ENCODE measurements around the gene RPS15A. TPM values are rescaled to one million over a fixed set of nuclear protein-coding genes. Genes with fewer than 3 reads are reported as not detected.

Gene RPS15A
- total and polyA plus RNA-seq, 2 of the 8 experiments (the other 6 are each of a cell fraction or from before 2014, with no cell fraction given), result 1,784 to 5,666 TPM

DNA sequence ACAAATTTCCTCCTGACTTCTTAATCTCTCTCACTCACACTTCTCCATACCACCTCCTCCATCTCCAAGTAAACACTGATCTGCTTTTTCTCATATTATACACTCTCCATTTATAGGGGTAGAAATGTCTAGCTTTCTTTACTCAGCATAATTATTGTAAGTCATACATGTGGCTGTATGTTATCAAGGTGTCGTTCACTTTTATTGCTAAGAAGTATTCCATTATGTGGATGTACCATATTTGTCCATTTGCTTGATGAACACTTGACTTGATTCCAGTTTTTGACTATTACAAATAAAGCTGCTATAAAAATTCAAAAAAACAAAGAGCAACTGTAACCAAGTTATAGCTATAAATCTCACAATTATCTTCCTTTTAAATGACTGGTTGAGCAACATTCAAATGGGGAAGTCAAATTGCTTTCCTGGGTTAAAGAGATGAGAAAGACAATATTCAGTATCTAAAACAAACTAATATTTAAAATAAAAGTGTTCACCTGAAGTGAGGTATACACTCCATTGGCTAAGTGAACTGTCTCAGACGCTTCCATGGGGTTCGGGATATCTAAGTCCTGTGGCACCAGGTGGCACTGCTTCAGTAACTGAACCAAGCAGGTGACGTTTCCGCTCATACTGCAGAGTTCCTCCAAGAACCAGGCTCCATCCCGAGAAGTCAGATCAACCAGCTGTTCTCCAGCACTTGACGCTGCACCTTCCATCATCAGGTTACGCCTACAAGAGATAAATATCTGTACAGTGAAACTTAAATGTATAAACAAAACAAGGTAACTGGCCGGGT is 43.8 kb upstream of the RPS15A start:
- H3K4me2 ChIP-seq (ENCODE audit: insufficient read depth in 1 of 2, low read depth in 2 of 2, low read length in 2 of 2), result no peak overlapping the region
- H3K4me1 ChIP-seq (replicated peaks in 1 of 4; ENCODE audit: control insufficient read depth in 3 of 4, insufficient read depth in 4 of 4, low read length in 3 of 4), result no peaks in the 10 kb centered on the region
- POLR2A ChIA-PET (ENCODE audit: partially characterized antibody), result interaction anchor here (1.1 to 3.9 kb wide), 2 partner anchors 32 to 52 kb away, joined by 3 to 20 read pairs; partner anchors contain the start of gene ARL6IP1
- no peak overlapping the region for H4K8ac ChIP-seq (ENCODE audit: extremely low read depth, insufficient read depth, low read length)
- FAIRE-seq, result no peak
- no peak overlapping the region for H4K91ac ChIP-seq (replicated peaks; ENCODE audit: insufficient read length, low read length)
- 91% methylated on average over 9 of the region's 9 CpGs; no CpG with 5 or more reads in 1 of the 2 experiments for WGBS, 2 experiments (ENCODE audit: extremely low coverage in 1 of 2, insufficient coverage in 1 of 2, insufficient read length in 1 of 2, insufficient replicate concordance in 2 of 2, low coverage in 1 of 2, low lambda C conversion rate in 2 of 2, missing lambda C conversion rate in 1 of 2)
- no peak overlapping the region for H3K9ac ChIP-seq (replicated peaks in 1 of 4; ENCODE audit: extremely low read depth in 1 of 4, low read depth in 3 of 4, low read length in 3 of 4)
- H3K79me2 ChIP-seq (ENCODE audit: control insufficient read depth in 1 of 2, insufficient read depth in 2 of 2, low read length in 2 of 2), result no peaks in the 10 kb centered on the region
- H2BK12ac ChIP-seq (ENCODE audit: low read depth, low read length), result no peak overlapping the region
- CTCF ChIA-PET (ENCODE audit: partially characterized antibody), result interaction anchor here (0.8 to 1.4 kb wide), 2 partner anchors 14 to 18 kb away, joined by 3 to 4 read pairs; no protein-coding TSS in a partner anchor
- H2BK120ac ChIP-seq (replicated peaks; ENCODE audit: low read depth, low read length), result no peak overlapping the region
- H2AFZ ChIP-seq (ENCODE audit: low read length), result no peak overlapping the region
- H3K79me1 ChIP-seq (ENCODE audit: low read depth, low read length), result no peaks in the 10 kb centered on the region
- H3K18ac ChIP-seq (ENCODE audit: extremely low read depth, low read length), result no peak overlapping the region
- peak overlapping the region; percentile 18 for H3K56ac ChIP-seq (replicated peaks; ENCODE audit: insufficient read length, low read depth, low read length)
- H3K9me3 ChIP-seq (ENCODE audit: insufficient read depth in 2 of 2, low read depth in 1 of 2, low read length in 1 of 2), result no peaks in the 10 kb centered on the region
- H3K23ac ChIP-seq (ENCODE audit: insufficient read length), result no peak overlapping the region
- H3K4me3 ChIP-seq (ENCODE audit: extremely low read depth in 1 of 4, insufficient read depth in 2 of 4, low read depth in 3 of 4, low read length in 4 of 4), result no peak overlapping the region
- H3K14ac ChIP-seq (ENCODE audit: insufficient read length), result no peak overlapping the region
- H3K27ac ChIP-seq (ENCODE audit: low read depth, low read length), result no peak overlapping the region
- no peak overlapping the region for H4K5ac ChIP-seq (ENCODE audit: insufficient read length, low read depth, low read length)
- H2BK20ac ChIP-seq (ENCODE audit: low read length), result no peak overlapping the region
- H3K4ac ChIP-seq (replicated peaks; ENCODE audit: insufficient read length, low read depth, low read length), result no peak overlapping the region
- peaks cover 0 to 2% of the 10 kb centered on the region in 2 experiments for H4K20me1 ChIP-seq (replicated peaks in 1 of 2; ENCODE audit: control insufficient read depth in 1 of 2, insufficient read depth in 2 of 2, low read length in 2 of 2)
- H3K23me2 ChIP-seq (ENCODE audit: low read depth, low read length), result peaks cover 2% of the 10 kb centered on the region; the same call in 1 of the 2 replicates
- no peak for DNase-seq (ENCODE audit: low read depth in 1 of 2, low spot score in 2 of 2)
- no peak overlapping the region for H2BK5ac ChIP-seq (ENCODE audit: low read depth, low read length)
- no peak overlapping the region for H2BK15ac ChIP-seq (ENCODE audit: low read length)
- no peaks in the 10 kb centered on the region for H3K27me3 ChIP-seq (replicated peaks in 1 of 4; ENCODE audit: control insufficient read depth in 3 of 4, extremely low read depth in 1 of 4, insufficient read depth in 3 of 4, low read length in 3 of 4)
- peaks cover 40 to 98% (median 87%) of the 10 kb centered on the region in 4 experiments for H3K36me3 ChIP-seq (ENCODE audit: control insufficient read depth in 2 of 4, insufficient read depth in 4 of 4, low read length in 3 of 4)
- H2AK5ac ChIP-seq (ENCODE audit: low read depth, low read length), result no peak overlapping the region
